IPS-11a (cell line): ENCODE measurements around the gene LY9.

ENCODE experiments used
- H3K4me3 ChIP-seq: one replicate; pipeline ENCODE4 v1.5.1; 2013; ENCODE audit warnings: low read depth, low read length, control low read depth

LY9 gene, protein sequence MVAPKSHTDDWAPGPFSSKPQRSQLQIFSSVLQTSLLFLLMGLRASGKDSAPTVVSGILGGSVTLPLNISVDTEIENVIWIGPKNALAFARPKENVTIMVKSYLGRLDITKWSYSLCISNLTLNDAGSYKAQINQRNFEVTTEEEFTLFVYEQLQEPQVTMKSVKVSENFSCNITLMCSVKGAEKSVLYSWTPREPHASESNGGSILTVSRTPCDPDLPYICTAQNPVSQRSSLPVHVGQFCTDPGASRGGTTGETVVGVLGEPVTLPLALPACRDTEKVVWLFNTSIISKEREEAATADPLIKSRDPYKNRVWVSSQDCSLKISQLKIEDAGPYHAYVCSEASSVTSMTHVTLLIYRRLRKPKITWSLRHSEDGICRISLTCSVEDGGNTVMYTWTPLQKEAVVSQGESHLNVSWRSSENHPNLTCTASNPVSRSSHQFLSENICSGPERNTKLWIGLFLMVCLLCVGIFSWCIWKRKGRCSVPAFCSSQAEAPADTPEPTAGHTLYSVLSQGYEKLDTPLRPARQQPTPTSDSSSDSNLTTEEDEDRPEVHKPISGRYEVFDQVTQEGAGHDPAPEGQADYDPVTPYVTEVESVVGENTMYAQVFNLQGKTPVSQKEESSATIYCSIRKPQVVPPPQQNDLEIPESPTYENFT

DNA sequence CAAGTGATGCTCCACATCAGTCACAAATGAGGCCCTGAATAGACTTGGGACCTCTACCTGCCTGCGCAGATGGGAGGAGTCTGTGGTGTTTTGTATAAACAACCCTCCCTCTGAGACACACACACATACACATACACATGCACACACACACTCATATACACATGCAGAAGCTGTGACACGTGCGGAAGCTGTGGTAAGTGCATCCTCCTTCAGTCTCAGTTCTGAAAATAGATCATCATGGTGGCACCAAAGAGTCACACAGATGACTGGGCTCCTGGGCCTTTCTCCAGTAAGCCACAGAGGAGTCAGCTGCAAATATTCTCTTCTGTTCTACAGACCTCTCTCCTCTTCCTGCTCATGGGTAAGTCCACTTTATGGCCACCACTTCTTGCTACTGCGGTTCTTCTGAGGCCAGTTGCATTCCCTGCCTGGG lies at the start of gene LY9:
Gene LY9 (plus strand): TSS at position 224 of the 433 bp plus-strand sequence. CDS start 14 bp downstream, at position 238.
- no peak within 1 kb of the TSS for H3K4me3 ChIP-seq

DNA sequence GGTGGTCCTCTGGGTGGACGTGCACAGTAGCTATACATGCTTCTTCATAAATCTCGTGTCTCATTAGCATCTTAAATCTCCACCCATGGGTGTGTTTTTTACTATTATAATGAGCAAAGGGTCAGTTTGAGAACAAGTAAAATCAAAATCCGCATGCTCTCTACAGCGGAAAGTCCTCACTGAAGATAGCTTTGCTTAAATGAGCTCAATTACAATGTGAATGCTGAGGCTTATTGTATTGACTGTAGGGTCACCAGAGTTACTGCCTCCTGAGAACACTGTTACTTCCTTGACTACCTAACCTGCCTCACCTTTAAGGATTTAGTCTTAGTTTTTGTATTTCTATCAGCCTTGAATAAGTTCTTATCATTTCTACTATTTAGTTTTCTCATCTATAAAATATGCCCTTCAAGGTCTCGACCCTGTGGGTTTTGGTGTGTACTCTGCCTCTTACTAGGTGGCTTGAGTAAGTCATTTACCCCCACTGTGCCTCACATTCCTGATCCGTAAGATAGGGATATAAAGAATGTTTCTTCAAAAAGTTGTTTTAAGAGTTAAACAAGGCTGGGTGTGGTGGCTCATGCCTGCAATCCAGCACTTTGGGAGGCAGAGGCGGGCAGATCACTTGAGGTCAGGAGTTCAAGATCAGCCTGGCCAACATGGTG lies 49.0 kb upstream of the LY9 start:
- H3K4me3 ChIP-seq, result no peak overlapping the region

DNA sequence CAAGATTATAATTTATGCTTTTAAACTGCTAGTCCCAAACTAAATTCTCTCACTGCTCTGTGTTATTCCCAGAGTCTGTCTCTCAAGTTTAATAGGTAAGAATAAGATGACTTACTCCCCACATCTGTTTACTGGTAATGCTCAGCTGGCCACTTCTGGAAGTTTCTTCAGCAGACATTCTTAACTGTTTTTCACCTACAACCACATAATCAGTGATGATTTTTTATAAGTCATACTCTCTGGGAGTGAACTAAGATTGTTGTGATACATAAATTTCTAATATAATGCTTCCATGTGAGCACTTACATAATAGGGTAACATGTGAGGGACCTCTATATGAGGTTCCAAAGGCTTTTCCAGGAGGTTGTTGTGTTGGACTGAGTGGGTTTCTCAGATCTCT lies 48.3 kb upstream of the LY9 start:
- no peak overlapping the region for H3K4me3 ChIP-seq

- H3K4me3 ChIP-seq, result no peak overlapping the region
Measured at GRCh38 chr1:160748181-160748877, 47.6 kb upstream of the LY9 start.

DNA sequence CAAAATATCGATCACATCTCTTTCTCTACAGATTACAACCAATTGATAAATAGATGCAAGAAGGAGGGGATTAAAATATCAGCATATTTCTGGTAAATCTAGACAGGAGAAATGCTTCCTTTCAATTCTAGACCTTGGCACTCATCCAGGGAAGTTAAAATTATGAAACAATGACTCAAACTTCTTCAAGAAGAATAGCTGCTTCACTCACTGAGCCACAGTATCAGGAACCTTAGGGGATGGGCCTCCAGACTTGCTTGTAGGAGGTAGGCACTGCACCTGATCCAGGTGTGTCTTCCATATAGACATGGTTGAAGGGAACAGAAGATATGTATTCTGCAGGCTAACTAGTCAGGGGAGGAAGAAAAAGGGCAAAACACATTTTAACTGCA lies 47.1 kb upstream of the LY9 start:
- no peak overlapping the region for H3K4me3 ChIP-seq

GRCh38 chr1:160750608-160751007 lies 45.4 kb upstream of the LY9 start:
- no peak overlapping the region for H3K4me3 ChIP-seq

GRCh38 chr1:160752406-160752805 lies 43.6 kb upstream of the LY9 start:
- no peak overlapping the region for H3K4me3 ChIP-seq

DNA sequence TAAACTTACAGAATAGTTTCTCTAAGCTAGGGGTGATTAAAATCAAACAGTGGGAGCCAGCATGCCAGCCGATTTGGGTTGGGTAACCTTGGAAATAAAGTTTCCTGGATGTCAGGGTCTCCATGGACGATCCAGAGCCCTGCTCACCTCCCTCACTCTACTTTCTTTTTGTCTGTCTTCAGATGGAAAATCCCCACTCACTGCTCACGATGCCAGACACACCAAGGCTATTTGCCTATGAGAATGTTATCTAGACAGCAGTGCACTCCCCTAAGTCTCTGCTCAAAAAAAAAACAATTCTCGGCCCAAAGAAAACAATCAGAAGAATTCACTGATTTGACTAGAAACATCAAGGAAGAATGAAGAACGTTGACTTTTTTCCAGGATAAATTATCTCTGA lies 43.0 kb upstream of the LY9 start:
- H3K4me3 ChIP-seq, result no peak overlapping the region

GRCh38 chr1:160753594-160753993 lies 42.4 kb upstream of the LY9 start:
- no peak overlapping the region for H3K4me3 ChIP-seq

DNA sequence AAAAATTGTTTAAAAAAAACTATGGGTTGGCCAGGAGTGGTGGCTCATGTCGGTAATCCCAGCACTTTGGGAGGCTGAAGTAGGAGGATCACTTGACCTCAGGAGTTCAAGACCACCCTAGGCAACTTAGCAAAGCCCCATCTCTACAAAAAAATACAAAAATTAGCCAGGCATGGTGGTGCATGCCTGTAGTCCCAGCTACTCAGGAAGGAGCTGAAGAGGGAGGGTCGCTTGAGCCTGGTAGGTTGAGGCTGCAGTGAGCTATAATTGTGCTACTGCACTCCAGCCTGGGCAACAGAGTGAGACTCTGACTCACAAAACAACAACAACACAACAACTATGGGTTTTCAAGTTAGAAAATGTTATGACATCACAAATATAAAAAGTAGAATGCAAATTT lies 40.5 kb upstream of the LY9 start:
- H3K4me3 ChIP-seq, result no peak overlapping the region

DNA sequence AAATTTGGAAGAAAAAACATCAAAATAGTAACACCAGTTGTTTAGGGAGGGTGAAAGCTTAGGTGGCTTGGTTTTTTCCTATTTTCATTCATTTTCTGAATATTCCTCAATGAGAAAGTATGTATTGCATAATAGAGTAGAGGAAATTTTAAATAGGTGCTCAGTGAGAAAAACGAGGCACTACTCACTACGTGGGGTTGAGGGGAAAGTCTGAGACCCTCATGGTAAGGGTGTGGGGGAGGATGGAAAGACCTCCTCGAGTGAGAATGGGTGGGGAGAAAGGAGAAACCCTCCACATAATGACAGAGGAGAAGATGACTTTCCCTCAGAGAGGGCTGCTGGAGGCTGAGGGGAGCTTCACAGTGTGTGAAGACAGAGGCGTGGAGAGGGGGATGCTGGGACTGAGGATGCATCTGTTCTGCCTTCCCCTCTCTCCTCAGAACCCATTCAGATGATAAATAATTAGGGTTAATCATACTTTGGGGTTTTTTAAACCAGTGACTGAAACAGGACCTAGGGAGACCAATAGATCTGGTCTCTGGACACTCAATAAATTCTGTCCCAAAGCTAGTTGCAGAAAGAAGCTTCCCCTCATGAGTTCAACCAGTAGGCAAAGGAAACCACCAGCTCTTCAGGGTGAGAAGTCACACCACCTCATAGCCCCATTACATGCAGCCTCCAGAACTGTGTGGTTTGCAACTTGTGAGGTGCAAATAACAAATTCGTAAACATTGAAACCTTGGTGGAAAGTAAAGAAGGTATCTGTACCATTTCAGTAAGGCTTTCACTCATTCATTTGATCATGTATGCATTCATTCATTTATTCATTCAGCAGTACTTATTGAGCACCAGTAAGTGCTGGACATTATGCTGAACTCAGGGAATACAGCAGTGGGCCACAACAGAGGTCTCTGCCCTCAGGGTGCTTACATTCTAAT lies 39.8 kb upstream of the LY9 start:
- H3K4me3 ChIP-seq, result no peak overlapping the region

DNA sequence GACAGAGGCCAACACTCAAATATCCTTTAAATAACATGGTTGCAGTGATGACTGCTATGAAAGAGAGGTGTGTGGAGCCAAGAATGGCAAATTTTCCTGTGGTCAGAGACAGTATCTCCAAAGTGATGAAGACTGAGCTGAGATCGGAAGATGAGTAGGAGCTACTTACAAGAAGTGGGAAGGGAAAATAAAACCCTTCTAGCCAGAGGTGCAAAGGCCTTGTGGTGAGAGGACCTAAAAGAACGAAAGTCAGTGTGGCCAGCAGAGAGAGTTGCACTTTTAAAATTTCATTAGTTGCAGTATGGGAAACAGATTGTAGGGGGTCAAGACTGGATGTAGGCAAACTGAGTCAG lies 39.1 kb upstream of the LY9 start:
- no peak overlapping the region for H3K4me3 ChIP-seq

DNA sequence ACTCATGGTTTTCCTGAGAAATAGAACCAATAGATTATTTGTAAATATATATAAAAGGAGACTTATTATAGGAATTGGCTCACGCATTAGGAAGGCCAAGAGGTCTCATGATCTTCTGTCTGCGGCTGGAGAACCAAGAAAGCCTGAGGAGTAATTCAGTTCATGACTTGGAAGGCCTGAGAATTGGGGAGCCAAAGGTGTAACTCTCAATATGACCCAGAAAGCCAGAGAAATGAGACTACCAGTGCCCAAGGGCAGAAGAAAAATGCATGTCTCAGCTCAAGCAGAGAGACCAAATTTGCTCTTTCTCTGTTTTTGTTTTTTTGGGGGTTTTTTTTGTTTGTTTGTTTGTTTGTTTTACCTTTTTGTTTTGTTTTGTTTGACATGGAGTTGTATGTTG lies 37.5 kb upstream of the LY9 start:
- H3K4me3 ChIP-seq, result no peak overlapping the region

DNA sequence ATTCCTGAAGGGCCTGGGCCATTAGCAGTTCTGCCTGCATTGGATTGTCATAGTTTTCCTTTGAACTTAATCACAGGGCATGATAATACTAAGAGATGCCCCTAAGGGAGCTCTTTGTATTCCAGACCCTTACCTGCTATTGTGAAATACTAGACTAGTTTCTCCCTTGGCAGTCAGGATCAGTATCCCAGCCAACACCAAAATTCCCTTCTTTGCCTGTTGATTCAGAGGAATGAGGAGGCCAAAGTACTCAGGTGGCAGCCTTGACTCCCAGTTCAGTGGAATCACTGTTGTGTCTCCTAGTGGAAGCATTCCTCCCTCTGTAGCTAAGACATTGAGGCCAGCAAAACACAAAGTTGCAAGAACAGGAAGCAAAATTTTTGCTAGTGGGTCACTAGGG lies 36.2 kb upstream of the LY9 start:
- H3K4me3 ChIP-seq, result no peak overlapping the region

DNA sequence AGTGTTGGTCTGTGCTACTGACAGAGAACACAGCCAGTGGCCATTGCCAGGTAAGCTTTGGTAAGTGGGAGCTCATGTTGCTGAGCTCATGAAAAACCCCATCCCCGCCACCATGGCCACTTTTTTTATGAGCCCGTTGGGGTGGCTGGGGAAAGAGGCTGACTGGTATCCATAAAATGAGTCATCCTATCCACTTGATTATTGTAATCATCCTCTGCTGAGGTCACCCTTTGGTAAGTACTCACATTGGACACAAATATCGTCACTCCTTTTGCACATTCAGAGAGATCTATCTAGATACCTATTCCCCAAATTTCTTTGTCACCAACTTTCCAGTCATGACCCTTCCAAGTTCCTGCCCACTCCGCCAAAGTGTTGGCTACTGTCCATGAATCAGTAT lies 34.9 kb upstream of the LY9 start:
- no peak overlapping the region for H3K4me3 ChIP-seq

DNA sequence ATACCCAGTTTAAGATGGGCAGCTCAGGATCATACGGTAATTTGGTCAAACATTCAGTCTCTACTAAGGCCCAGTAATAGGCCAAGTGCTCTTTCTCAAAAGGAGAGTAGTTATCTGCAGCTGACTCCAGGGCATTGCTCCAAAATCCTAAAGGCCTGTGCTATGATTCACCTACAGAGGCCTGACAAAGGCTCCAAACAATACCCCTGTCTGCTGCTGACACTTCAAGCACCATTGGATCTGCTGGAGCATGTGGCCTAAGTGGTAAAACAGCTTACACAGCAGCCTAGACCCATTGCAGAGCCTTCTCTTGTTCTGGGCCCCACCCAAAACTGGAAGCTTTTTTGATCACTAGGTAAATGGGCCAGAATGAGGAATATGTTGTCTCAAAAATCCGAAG lies 34.1 kb upstream of the LY9 start:
- no peak overlapping the region for H3K4me3 ChIP-seq

DNA sequence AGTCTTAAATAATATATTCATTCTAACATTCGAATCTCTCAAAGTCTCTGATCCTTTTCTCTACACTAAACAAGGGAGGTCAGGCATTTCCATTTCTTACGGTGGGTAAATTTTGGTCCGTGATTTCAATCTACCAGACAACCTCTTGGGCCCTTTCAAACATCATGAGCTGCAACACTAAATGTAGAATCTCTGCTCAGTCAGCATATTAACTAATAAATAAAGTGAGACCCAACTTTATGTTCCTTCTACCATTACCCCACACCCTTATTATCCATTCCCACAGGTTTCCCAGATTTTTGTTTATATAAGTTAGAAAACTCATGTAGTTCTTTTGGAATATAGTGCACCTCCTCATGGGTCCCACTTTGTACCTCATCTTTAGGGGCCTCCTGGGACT lies 32.0 kb upstream of the LY9 start:
- H3K4me3 ChIP-seq, result no peak overlapping the region

DNA sequence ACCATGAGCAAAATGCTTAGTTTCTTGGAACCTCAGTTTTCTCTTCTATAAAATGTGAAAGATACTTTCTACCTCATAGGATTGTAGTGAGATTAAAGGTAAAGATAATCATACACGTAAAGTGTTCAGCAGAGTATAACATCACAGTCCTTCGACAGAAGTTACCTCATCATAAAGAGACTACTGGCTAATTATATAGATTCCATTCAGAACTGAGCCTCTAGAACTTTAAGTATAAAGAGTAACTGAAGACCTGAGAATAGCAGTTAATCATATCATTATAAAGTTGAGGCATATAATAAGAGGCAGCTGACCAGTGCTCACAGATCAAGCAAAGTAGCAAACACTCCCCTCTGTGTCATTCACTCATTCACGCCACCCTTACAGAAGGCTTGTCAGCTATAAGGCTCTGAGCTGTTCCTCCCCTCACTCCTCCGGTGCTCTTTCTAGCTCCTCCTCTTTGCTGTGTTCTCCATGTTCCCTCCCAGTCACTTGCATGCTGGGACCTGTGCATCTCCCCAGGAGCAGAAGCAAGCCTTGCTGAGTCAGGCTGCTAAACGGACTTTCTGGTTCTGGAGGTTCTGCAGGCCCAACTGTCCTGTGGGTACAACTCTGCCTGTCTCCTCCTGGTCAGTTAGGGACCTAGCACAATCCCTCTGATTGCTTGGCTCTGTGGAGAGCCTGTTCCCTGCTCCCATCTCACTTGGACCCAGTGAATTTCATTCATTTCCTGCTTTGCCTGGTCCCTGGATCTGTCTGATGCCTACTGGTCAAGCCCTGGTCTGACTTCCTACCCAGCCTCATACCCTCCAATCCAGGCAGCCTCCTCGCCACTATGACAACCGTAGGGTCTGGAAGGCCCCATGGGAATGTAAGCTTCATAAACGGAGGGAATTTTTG lies 28.3 kb upstream of the LY9 start:
- H3K4me3 ChIP-seq, result no peak overlapping the region

- H3K4me3 ChIP-seq, result no peak overlapping the region
Measured at GRCh38 chr1:160768295-160768657, 27.7 kb upstream of the LY9 start.

- no peak overlapping the region for H3K4me3 ChIP-seq
Measured at GRCh38 chr1:160772331-160772730, 23.6 kb upstream of the LY9 start.
